Trophoblast cell (in vitro differentiated cells and primary cell): ENCODE data around the gene TXNL4B.

ENCODE experiments used
- DNase-seq, 2 donors: peaks; one replicate each; pipeline ENCODE4 v3.0.0-alpha.2; 2016
- H2AFZ ChIP-seq: 2 replicates; pipeline ENCODE4 v1.6.1; 2013; ENCODE audit warnings: low read length, moderate library complexity, mild to moderate bottlenecking; ENCODE audit not compliant: insufficient read depth, poor library complexity
- H2AK5ac ChIP-seq: 2 replicates; pipeline ENCODE4 v1.6.1; 2013; ENCODE audit warnings: mild to moderate bottlenecking, low read length
- H2BK120ac ChIP-seq: 2 replicates; pipeline ENCODE4 v1.6.1; 2013; ENCODE audit warnings: low read length, mild to moderate bottlenecking, moderate library complexity; ENCODE audit not compliant: insufficient read depth, poor library complexity
- H2BK12ac ChIP-seq: 2 replicates; pipeline ENCODE4 v1.6.1; 2013; ENCODE audit warnings: mild to moderate bottlenecking, low read length, moderate library complexity
- H2BK5ac ChIP-seq: 2 replicates; pipeline ENCODE4 v1.6.1; 2013; ENCODE audit warnings: low read length, low read depth, moderate library complexity, mild to moderate bottlenecking; ENCODE audit not compliant: poor library complexity
- H3K14ac ChIP-seq: 2 replicates; pipeline ENCODE4 v1.6.1; 2013; ENCODE audit warnings: mild to moderate bottlenecking, low read length
- H3K18ac ChIP-seq: 2 replicates; pipeline ENCODE4 v1.6.1; 2013; ENCODE audit warnings: mild to moderate bottlenecking, low read length
- H3K23ac ChIP-seq: 2 replicates; pipeline ENCODE4 v1.6.1; 2013; ENCODE audit warnings: low read length
- H3K27ac ChIP-seq: 2 replicates; pipeline ENCODE4 v1.5.1; 2013; ENCODE audit warnings: low read depth, mild to moderate bottlenecking, inconsistent platforms, low read length, moderate library complexity
- H3K27me3 ChIP-seq: 2 replicates; pipeline ENCODE4 v1.6.1; 2013; ENCODE audit warnings: inconsistent platforms, mild to moderate bottlenecking, low read length, moderate library complexity; ENCODE audit not compliant: insufficient read depth
- H3K36me3 ChIP-seq, 2 experiments: 1 replicate in 1 of 2; 2 replicates in 1 of 2; pipeline ENCODE4 v1.6.1; 2013; ENCODE audit warnings: low read length in 2 of 2, mild to moderate bottlenecking in 2 of 2, moderate library complexity in 1 of 2; ENCODE audit not compliant: insufficient read depth in 2 of 2, control insufficient read depth in 1 of 2
- H3K4ac ChIP-seq: 2 replicates; pipeline ENCODE4 v1.6.1; 2013; ENCODE audit warnings: low read depth, mild to moderate bottlenecking, low read length, moderate library complexity
- H3K4me1 ChIP-seq, 2 experiments: 1 replicate in 1 of 2; 2 replicates in 1 of 2; pipeline ENCODE4 v1.6.1; 2013; ENCODE audit warnings: low read length in 2 of 2, mild to moderate bottlenecking in 2 of 2, moderate library complexity in 1 of 2; ENCODE audit not compliant: insufficient read depth in 2 of 2, control insufficient read depth in 1 of 2
- H3K4me2 ChIP-seq: 2 replicates; pipeline ENCODE4 v1.6.1; 2013; ENCODE audit warnings: inconsistent platforms, mild to moderate bottlenecking, low read length, moderate library complexity
- H3K4me3 ChIP-seq: 2 replicates; pipeline ENCODE4 v1.5.1; 2013; ENCODE audit warnings: mild to moderate bottlenecking, low read depth, low read length, inconsistent platforms
- H3K79me1 ChIP-seq: one replicate; pipeline ENCODE4 v1.6.1; 2013; ENCODE audit warnings: low read length
- H3K79me2 ChIP-seq: 2 replicates; pipeline ENCODE4 v1.6.1; 2013; ENCODE audit warnings: low read length, mild to moderate bottlenecking; ENCODE audit not compliant: control insufficient read depth, insufficient read depth, poor library complexity
- H3K9ac ChIP-seq: 2 replicates; pipeline ENCODE4 v1.6.1; 2013; ENCODE audit warnings: mild to moderate bottlenecking, low read length
- H3K9me3 ChIP-seq: 2 replicates; pipeline ENCODE4 v1.6.1; 2013; ENCODE audit warnings: low read depth, mild to moderate bottlenecking, control low read depth, inconsistent platforms, low read length; ENCODE audit not compliant: insufficient read depth
- H4K12ac ChIP-seq: 2 replicates; pipeline ENCODE4 v1.6.1; 2013; ENCODE audit warnings: low read depth, mild to moderate bottlenecking, low read length, moderate library complexity
- H4K8ac ChIP-seq: 2 replicates; pipeline ENCODE4 v1.6.1; 2013; ENCODE audit warnings: low read depth, mild to moderate bottlenecking, low read length, moderate library complexity
- H4K91ac ChIP-seq: one replicate; pipeline ENCODE4 v1.6.1; 2013; ENCODE audit warnings: low read depth, mild to moderate bottlenecking, low read length, moderate library complexity
- WGBS: extraction: QIAGEN DNeasy Blood & Tissue Kit; methylation state at CpG from one replicate; pipeline ENCODE4 v1.1.7; 2013; ENCODE audit warnings: missing lambda C conversion rate; ENCODE audit not compliant: insufficient read length, insufficient coverage; ENCODE audit errors: extremely low coverage; 5-methylcytosine and 5-hydroxymethylcytosine counted together

TXNL4B gene

DNA sequence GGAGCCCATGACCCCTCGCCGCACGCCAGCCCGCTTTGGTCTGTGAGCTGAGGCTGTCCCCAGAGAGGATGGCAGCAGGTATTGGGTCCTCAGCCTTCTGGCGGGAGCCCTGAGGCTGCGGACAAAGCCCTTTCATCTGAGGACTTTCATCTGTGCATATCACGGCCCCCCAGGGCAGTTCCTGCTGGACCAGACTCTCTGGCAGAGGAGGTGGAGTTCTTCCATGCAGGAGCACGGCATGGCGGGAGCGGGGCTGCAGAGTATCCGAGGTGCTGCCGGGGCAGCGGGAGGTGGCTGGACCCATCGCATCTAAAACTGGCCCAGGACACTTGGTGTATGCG lies 19.0 kb upstream of the TXNL4B start:
- Histone ChIP-seq H3K4me2 (no peak overlapping the region), H3K9ac (no peak overlapping the region), H2BK120ac (no peak overlapping the region), H4K12ac (no peak overlapping the region), H2AFZ (no peak overlapping the region), H2AK5ac (no peak overlapping the region), H3K79me1 (no peaks in the 10 kb centered on the region), H3K18ac (no peak overlapping the region), H3K14ac (no peak overlapping the region), H3K27ac (no peak overlapping the region), H3K23ac (no peak overlapping the region), H4K91ac (no peak overlapping the region), H3K9me3 (peaks cover 5% of the 10 kb centered on the region), H3K4me1 (no peaks in the 10 kb centered on the region), H2BK5ac (no peak overlapping the region), H3K36me3 (peaks cover 44 to 55% of the 10 kb centered on the region in 2 experiments), H3K4me3 (no peak overlapping the region), H3K27me3 (no peaks in the 10 kb centered on the region), H3K79me2 (no peaks in the 10 kb centered on the region), H2BK12ac (no peak overlapping the region), H3K4ac (no peak overlapping the region), H4K8ac (no peak overlapping the region)
- no peak for DNase-seq
- no CpG with 5 or more reads among the region's 15 CpGs for WGBS

- no peak overlapping the region for H2BK120ac ChIP-seq
- no peaks in the 10 kb centered on the region for H3K4me1 ChIP-seq
- H3K4ac ChIP-seq, result no peak overlapping the region
- no peak overlapping the region for H3K4me2 ChIP-seq
- no peak overlapping the region for H3K9ac ChIP-seq
- H3K36me3 ChIP-seq, result peaks cover 48 to 61% of the 10 kb centered on the region in 2 experiments
- no peak overlapping the region for H4K12ac ChIP-seq
- no peaks in the 10 kb centered on the region for H3K27me3 ChIP-seq
- H2BK5ac ChIP-seq, result no peak overlapping the region
- no peaks in the 10 kb centered on the region for H3K79me2 ChIP-seq
- no peak overlapping the region for H2BK12ac ChIP-seq
- WGBS, result no CpG with 5 or more reads among the region's 19 CpGs
- no peak overlapping the region for H3K18ac ChIP-seq
- H3K4me3 ChIP-seq, result no peak overlapping the region
- no peak for DNase-seq
- no peak overlapping the region for H3K23ac ChIP-seq
- no peak overlapping the region for H3K27ac ChIP-seq
- no peak overlapping the region for H4K8ac ChIP-seq
- no peak overlapping the region for H2AFZ ChIP-seq
- H3K14ac ChIP-seq, result no peak overlapping the region
- no peaks in the 10 kb centered on the region for H3K79me1 ChIP-seq
- no peak overlapping the region for H2AK5ac ChIP-seq
- H3K9me3 ChIP-seq, result peaks cover 5% of the 10 kb centered on the region
- H4K91ac ChIP-seq, result no peak overlapping the region
Measured at GRCh38 chr16:72111657-72112451, 18.4 kb upstream of the TXNL4B start.

- no peak for DNase-seq
- Histone ChIP-seq H3K14ac (no peak overlapping the region), H3K79me2 (no peaks in the 10 kb centered on the region), H2BK120ac (no peak overlapping the region), H2BK12ac (no peak overlapping the region), H4K91ac (no peak overlapping the region), H3K23ac (no peak overlapping the region), H4K8ac (no peak overlapping the region), H2BK5ac (no peak overlapping the region), H3K18ac (no peak overlapping the region), H3K4me3 (no peak overlapping the region), H2AFZ (no peak overlapping the region), H3K9ac (no peak overlapping the region), H3K27me3 (no peaks in the 10 kb centered on the region), H3K79me1 (no peaks in the 10 kb centered on the region), H4K12ac (no peak overlapping the region), H2AK5ac (no peak overlapping the region), H3K9me3 (peaks cover 5% of the 10 kb centered on the region), H3K4me2 (no peak overlapping the region), H3K4me1 (no peaks in the 10 kb centered on the region), H3K36me3 (peaks cover 54 to 69% of the 10 kb centered on the region in 2 experiments), H3K4ac (no peak overlapping the region), H3K27ac (no peak overlapping the region)
- no CpG with 5 or more reads among the region's 23 CpGs for WGBS
Measured at GRCh38 chr16:72110662-72111615, 17.5 kb upstream of the TXNL4B start.

- no peak overlapping the region for H3K4me2 ChIP-seq
- no peak overlapping the region for H3K4me3 ChIP-seq
- H3K79me2 ChIP-seq, result no peaks in the 10 kb centered on the region
- H3K14ac ChIP-seq, result no peak overlapping the region
- no peak overlapping the region for H2BK5ac ChIP-seq
- H3K27me3 ChIP-seq, result no peaks in the 10 kb centered on the region
- no peak overlapping the region for H3K9ac ChIP-seq
- no peak overlapping the region for H2AFZ ChIP-seq
- no peak overlapping the region for H3K18ac ChIP-seq
- H3K4ac ChIP-seq, result no peak overlapping the region
- no peak overlapping the region for H2BK120ac ChIP-seq
- H3K23ac ChIP-seq, result no peak overlapping the region
- H4K8ac ChIP-seq, result no peak overlapping the region
- H4K12ac ChIP-seq, result no peak overlapping the region
- H2AK5ac ChIP-seq, result no peak overlapping the region
- H3K27ac ChIP-seq, result no peak overlapping the region
- no peak overlapping the region for H2BK12ac ChIP-seq
- H3K79me1 ChIP-seq, result no peaks in the 10 kb centered on the region
- peaks cover 62 to 78% of the 10 kb centered on the region in 2 experiments for H3K36me3 ChIP-seq
- WGBS, result no CpG with 5 or more reads among the region's 12 CpGs
- no peak overlapping the region for H4K91ac ChIP-seq
- H3K4me1 ChIP-seq, result no peaks in the 10 kb centered on the region
- H3K9me3 ChIP-seq, result peaks cover 5% of the 10 kb centered on the region
- DNase-seq, result no peak
Measured at GRCh38 chr16:72109966-72110530, 16.6 kb upstream of the TXNL4B start.
